Measurements from ENCODE around the gene MSX1. TPM values are rescaled to one million over a fixed set of nuclear protein-coding genes. Genes with fewer than 3 reads are reported as not detected.

Gene MSX1
- total RNA-seq, 1 donor from 2014 or later: 3.4 TPM

DNA sequence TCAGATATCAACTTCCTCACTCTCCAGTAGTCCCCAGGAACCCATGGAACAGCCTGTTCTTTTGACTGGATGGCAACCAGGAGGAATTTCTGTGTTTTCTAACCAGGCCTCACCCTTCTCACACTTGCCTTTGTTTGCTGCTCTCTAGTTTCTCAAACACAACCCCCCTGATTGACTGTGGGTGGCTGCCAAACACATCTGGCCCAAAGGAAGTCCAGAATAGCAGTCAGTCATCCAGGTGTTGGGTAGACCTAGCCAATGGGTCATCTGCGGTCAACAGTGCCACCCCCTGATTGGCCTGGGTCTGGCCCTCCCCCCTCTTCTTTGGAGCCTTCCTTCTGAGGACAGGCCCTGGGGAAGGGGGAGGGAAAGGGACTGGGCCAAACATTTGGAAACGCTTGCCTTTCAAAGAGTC is 53.7 kb downstream of the MSX1 start:
- Histone ChIP-seq H3K27me3 (ENCODE audit: low read depth) (peaks cover 61% of the 10 kb centered on the region), H3K4me1 (no peaks in the 10 kb centered on the region), H3K27ac (replicated peaks) (peak overlapping the region; percentile 3), H3K9me3 (replicated peaks) (peaks cover 4% of the 10 kb centered on the region), H3K36me3 (no peaks in the 10 kb centered on the region), H3K4me3 (no peak overlapping the region)
- TF ChIP-seq, protein P1, sequence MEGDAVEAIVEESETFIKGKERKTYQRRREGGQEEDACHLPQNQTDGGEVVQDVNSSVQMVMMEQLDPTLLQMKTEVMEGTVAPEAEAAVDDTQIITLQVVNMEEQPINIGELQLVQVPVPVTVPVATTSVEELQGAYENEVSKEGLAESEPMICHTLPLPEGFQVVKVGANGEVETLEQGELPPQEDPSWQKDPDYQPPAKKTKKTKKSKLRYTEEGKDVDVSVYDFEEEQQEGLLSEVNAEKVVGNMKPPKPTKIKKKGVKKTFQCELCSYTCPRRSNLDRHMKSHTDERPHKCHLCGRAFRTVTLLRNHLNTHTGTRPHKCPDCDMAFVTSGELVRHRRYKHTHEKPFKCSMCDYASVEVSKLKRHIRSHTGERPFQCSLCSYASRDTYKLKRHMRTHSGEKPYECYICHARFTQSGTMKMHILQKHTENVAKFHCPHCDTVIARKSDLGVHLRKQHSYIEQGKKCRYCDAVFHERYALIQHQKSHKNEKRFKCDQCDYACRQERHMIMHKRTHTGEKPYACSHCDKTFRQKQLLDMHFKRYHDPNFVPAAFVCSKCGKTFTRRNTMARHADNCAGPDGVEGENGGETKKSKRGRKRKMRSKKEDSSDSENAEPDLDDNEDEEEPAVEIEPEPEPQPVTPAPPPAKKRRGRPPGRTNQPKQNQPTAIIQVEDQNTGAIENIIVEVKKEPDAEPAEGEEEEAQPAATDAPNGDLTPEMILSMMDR (IDR thresholded peaks at IDR 0.05; ENCODE audit: borderline replicate concordance): no peak
- intact Hi-C loops (cut with micrococcal nuclease): no loop called here
- DNase-seq: peak; percentile 20

Other genes starting within 250 kb of the MSX1 start
- gene CYTL1, start 159.8 kb downstream of the MSX1 start, total RNA-seq: 0.47 TPM
- 0.55 TPM for gene STK32B, start 191.8 kb downstream of the MSX1 start, total RNA-seq